ENCODE measurements around the gene BAHCC1. TPM values are rescaled to one million over a fixed set of nuclear protein-coding genes. Genes with fewer than 3 reads are reported as not detected.

Gene BAHCC1
- polyA plus RNA-seq, 1 donor from 2014 or later, result 14.2 TPM

DNA sequence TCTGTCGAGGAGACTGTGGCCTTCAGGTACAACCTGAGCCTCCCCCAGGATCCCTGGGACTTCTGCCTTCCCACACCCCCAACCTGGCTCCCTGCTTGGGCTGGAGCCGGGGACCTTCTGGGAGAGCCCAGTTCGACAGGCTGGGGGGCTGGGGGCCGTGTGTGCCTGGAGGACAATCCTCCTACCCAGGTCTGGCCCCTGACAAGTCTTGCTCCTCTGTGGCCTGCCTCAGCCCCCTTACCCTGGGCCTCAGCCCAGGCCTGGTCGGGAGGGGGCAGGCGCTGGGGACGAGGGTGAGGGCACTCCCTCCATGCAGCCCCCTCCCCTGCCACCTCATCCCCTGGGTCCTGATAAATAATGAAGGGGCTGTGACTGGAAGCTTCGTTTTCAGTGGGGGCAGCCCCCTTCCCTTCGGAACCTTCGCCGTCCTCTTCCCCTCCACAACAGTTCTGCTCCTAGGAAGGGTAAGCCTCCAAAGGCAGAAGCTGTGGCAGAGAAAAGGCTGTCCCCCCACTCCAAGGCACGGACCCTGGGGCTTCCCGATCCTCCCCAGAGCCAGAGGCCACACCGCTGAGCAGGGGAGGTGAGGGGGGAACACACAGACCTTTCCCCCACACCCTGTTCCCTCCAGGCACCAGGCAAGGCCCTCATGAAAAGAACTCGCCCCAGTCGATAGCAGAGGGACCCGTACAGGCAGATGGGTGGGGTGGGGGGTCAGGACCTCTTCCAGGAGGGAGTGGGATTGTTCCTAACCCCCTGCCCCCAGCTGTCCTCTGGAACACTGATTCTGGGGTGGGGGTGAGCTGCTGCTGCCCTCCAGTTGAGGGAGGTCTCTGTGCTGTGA, 5.0 kb upstream of the BAHCC1 start:
- peaks cover 5% of the 10 kb centered on the region for H4K20me1 ChIP-seq (ENCODE audit: insufficient read depth)
- TF ChIP-seq POLR2AphosphoS5 (IDR thresholded peaks at IDR 0.05) (peak; percentile 14), TAF1 (IDR thresholded peaks at IDR 0.05; ENCODE audit: low read depth) (no peak), CTCF (IDR thresholded peaks at IDR 0.05; ENCODE audit: poor library complexity, severe bottlenecking) (no peak), EZH2 (IDR thresholded peaks at IDR 0.05; ENCODE audit: borderline replicate concordance, insufficient read depth, low read length, poor library complexity, severe bottlenecking) (no peak), MXI1 (conservative IDR thresholded peaks at IDR 0.05; ENCODE audit: poor library complexity, severe bottlenecking) (no peak), REST (IDR thresholded peaks at IDR 0.05; ENCODE audit: borderline replicate concordance) (no peak), RAD21 (conservative IDR thresholded peaks at IDR 0.05) (no peak)
- no peaks in the 10 kb centered on the region for H3F3A ChIP-seq (ENCODE audit: insufficient read depth, low read length, poor library complexity, severe bottlenecking)
- no peaks in the 10 kb centered on the region for H3K9me3 ChIP-seq (ENCODE audit: low read length)
- no peak overlapping the region for H2AFZ ChIP-seq (ENCODE audit: low read depth, low read length)
- peaks cover 76% of the 10 kb centered on the region for H3K79me2 ChIP-seq (replicated peaks; ENCODE audit: insufficient read depth, low read length)
- H3K27me3 ChIP-seq (ENCODE audit: insufficient read depth, low read depth, low read length), result no peaks in the 10 kb centered on the region
- peak overlapping the region; percentile 97 for H3K4me3 ChIP-seq (ENCODE audit: low read length)
- H3K27ac ChIP-seq (ENCODE audit: low read length), result no peak overlapping the region
- H3K9ac ChIP-seq (ENCODE audit: low read length), result peak overlapping the region; percentile 94
- no peaks in the 10 kb centered on the region for H3K36me3 ChIP-seq (ENCODE audit: insufficient read depth, low read length)
- no peaks in the 10 kb centered on the region for H3K9me2 ChIP-seq (ENCODE audit: insufficient read depth, low read length)
- H3K4me2 ChIP-seq (ENCODE audit: low read length), result peak overlapping the region; percentile 4

GRCh38 chr17:81390873-81391255, 4.4 kb upstream of the BAHCC1 start:
- H3K27me3 ChIP-seq (ENCODE audit: insufficient read depth, low read depth, low read length), result no peaks in the 10 kb centered on the region
- no peak overlapping the region for H2AFZ ChIP-seq (ENCODE audit: low read depth, low read length)
- peak overlapping the region; percentile 13 for H3K4me2 ChIP-seq (ENCODE audit: low read length)
- H3K9me3 ChIP-seq (ENCODE audit: low read length), result no peaks in the 10 kb centered on the region
- H3F3A ChIP-seq (ENCODE audit: insufficient read depth, low read length, poor library complexity, severe bottlenecking), result no peaks in the 10 kb centered on the region
- TF ChIP-seq POLR2AphosphoS5 (IDR thresholded peaks at IDR 0.05) (peak; percentile 0), CTCF (IDR thresholded peaks at IDR 0.05; ENCODE audit: poor library complexity, severe bottlenecking) (no peak)
- peak overlapping the region; percentile 97 for H3K4me3 ChIP-seq (ENCODE audit: low read length)
- H3K79me2 ChIP-seq (replicated peaks; ENCODE audit: insufficient read depth, low read length), result peaks cover 80% of the 10 kb centered on the region
- H3K9me2 ChIP-seq (ENCODE audit: insufficient read depth, low read length), result no peaks in the 10 kb centered on the region
- H4K20me1 ChIP-seq (ENCODE audit: insufficient read depth), result peaks cover 8% of the 10 kb centered on the region
- H3K36me3 ChIP-seq (ENCODE audit: insufficient read depth, low read length), result no peaks in the 10 kb centered on the region
- peak overlapping the region; percentile 94 for H3K9ac ChIP-seq (ENCODE audit: low read length)
- H3K27ac ChIP-seq (ENCODE audit: low read length), result no peak overlapping the region
